Measurements from ENCODE around the gene SPATS2L. TPM values are rescaled to one million over a fixed set of nuclear protein-coding genes. Genes with fewer than 3 reads are reported as not detected.

The SPATS2L gene
- total and polyA plus RNA-seq, 2 of the 13 experiments (the other 11 are each of a cell fraction or from before 2014, with no cell fraction given), result 154 to 212 TPM

DNA sequence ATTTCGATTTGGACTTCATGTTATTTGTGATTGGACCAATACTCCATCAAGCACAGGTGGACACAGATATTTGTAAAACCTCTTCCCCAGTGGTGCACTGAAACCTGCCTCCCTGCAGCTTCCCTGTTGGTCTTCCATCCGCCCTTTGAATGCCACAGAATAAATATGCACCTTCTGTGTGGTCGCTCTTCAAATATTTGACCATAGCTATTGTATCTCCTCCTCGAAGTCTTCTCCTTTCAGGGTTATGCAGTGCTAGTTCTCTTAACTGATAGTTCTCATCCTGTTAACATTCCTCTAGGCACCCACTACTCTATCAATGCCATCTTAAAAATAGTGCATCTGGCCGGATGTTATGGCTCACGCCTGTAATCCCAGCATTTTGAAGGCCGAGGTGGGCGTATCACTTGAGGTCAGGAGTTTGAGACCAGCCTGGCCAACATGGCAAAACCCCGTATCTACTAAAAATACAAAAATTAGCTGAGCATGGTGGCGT is 12.5 kb downstream of the SPATS2L start (continued):
- TF ChIP-seq ZNF441 (CRISPR knock-in tag; IDR thresholded peaks at IDR 0.05; ENCODE audit: borderline replicate concordance) (no peak), ZNF282 (IDR thresholded peaks at IDR 0.05; ENCODE audit: partially characterized antibody) (no peak), HOXD1 (CRISPR knock-in tag; IDR thresholded peaks at IDR 0.05) (peak; percentile 93; the same call in 1 of the 2 replicates), JUNB (CRISPR knock-in tag; IDR thresholded peaks at IDR 0.05; ENCODE audit: borderline replicate concordance) (peak; percentile 70; the same call in 1 of the 2 replicates), ELF4 (CRISPR knock-in tag; IDR thresholded peaks at IDR 0.05; ENCODE audit: borderline replicate concordance) (no peak), SMAD9 (CRISPR knock-in tag; IDR thresholded peaks at IDR 0.05) (no peak), ETV6 (CRISPR knock-in tag; conservative IDR thresholded peaks at IDR 0.05) (peak; percentile 61; the same call in 1 of the 2 replicates), CBFB (CRISPR knock-in tag; IDR thresholded peaks at IDR 0.05) (peak; percentile 99), KDM6A (CRISPR knock-in tag; IDR thresholded peaks at IDR 0.05; ENCODE audit: low read depth) (peak; percentile 70; the same call in 1 of the 2 replicates), MTA1 (CRISPR knock-in tag; IDR thresholded peaks at IDR 0.05; ENCODE audit: borderline replicate concordance) (peak; percentile 79; the same call in 1 of the 2 replicates), ZNF660 (CRISPR knock-in tag; IDR thresholded peaks at IDR 0.05; ENCODE audit: borderline replicate concordance, low read depth) (no peak), ZNF891 (CRISPR knock-in tag; IDR thresholded peaks at IDR 0.05) (no peak), CEBPB (IDR thresholded peaks at IDR 0.05; ENCODE audit: borderline replicate concordance, low read depth, low read length) (no peak), SMARCC2 (IDR thresholded peaks at IDR 0.05) (no peak), ZNF382 (CRISPR knock-in tag; IDR thresholded peaks at IDR 0.05; ENCODE audit: borderline replicate concordance) (no peak)
- TF ChIP-seq, protein P1, sequence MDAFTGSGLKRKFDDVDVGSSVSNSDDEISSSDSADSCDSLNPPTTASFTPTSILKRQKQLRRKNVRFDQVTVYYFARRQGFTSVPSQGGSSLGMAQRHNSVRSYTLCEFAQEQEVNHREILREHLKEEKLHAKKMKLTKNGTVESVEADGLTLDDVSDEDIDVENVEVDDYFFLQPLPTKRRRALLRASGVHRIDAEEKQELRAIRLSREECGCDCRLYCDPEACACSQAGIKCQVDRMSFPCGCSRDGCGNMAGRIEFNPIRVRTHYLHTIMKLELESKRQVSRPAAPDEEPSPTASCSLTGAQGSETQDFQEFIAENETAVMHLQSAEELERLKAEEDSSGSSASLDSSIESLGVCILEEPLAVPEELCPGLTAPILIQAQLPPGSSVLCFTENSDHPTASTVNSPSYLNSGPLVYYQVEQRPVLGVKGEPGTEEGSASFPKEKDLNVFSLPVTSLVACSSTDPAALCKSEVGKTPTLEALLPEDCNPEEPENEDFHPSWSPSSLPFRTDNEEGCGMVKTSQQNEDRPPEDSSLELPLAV (CRISPR knock-in tag; conservative IDR thresholded peaks at IDR 0.05; ENCODE audit: low read depth), result no peak
- TF ChIP-seq, protein P2, sequence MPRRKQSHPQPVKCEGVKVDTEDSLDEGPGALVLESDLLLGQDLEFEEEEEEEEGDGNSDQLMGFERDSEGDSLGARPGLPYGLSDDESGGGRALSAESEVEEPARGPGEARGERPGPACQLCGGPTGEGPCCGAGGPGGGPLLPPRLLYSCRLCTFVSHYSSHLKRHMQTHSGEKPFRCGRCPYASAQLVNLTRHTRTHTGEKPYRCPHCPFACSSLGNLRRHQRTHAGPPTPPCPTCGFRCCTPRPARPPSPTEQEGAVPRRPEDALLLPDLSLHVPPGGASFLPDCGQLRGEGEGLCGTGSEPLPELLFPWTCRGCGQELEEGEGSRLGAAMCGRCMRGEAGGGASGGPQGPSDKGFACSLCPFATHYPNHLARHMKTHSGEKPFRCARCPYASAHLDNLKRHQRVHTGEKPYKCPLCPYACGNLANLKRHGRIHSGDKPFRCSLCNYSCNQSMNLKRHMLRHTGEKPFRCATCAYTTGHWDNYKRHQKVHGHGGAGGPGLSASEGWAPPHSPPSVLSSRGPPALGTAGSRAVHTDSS (CRISPR knock-in tag; conservative IDR thresholded peaks at IDR 0.05), result no peak; the same call in 1 of the 2 replicates
- TF ChIP-seq, protein P3, sequence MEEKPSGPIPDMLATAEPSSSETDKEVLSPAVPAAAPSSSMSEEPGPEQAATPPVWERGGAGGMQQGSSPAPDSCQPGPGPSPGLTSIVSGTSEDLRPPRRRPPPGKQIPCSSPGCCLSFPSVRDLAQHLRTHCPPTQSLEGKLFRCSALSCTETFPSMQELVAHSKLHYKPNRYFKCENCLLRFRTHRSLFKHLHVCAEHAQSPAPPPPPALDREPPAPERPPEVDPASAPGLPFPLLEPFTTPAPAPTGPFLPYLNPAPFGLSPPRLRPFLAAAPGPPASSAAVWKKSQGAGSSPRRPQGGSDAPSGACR (CRISPR knock-in tag; IDR thresholded peaks at IDR 0.05), result no peak; the same call in none of the 2 replicates
- TF ChIP-seq, protein P4, sequence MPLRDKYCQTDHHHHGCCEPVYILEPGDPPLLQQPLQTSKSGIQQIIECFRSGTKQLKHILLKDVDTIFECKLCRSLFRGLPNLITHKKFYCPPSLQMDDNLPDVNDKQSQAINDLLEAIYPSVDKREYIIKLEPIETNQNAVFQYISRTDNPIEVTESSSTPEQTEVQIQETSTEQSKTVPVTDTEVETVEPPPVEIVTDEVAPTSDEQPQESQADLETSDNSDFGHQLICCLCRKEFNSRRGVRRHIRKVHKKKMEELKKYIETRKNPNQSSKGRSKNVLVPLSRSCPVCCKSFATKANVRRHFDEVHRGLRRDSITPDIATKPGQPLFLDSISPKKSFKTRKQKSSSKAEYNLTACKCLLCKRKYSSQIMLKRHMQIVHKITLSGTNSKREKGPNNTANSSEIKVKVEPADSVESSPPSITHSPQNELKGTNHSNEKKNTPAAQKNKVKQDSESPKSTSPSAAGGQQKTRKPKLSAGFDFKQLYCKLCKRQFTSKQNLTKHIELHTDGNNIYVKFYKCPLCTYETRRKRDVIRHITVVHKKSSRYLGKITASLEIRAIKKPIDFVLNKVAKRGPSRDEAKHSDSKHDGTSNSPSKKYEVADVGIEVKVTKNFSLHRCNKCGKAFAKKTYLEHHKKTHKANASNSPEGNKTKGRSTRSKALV (CRISPR knock-in tag; IDR thresholded peaks at IDR 0.05), result no peak
- TF ChIP-seq, protein P5, sequence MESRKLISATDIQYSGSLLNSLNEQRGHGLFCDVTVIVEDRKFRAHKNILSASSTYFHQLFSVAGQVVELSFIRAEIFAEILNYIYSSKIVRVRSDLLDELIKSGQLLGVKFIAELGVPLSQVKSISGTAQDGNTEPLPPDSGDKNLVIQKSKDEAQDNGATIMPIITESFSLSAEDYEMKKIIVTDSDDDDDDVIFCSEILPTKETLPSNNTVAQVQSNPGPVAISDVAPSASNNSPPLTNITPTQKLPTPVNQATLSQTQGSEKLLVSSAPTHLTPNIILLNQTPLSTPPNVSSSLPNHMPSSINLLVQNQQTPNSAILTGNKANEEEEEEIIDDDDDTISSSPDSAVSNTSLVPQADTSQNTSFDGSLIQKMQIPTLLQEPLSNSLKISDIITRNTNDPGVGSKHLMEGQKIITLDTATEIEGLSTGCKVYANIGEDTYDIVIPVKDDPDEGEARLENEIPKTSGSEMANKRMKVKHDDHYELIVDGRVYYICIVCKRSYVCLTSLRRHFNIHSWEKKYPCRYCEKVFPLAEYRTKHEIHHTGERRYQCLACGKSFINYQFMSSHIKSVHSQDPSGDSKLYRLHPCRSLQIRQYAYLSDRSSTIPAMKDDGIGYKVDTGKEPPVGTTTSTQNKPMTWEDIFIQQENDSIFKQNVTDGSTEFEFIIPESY (CRISPR knock-in tag; IDR thresholded peaks at IDR 0.05), result peak; percentile 38; the same call in 1 of the 2 replicates
- TF ChIP-seq, protein P6, sequence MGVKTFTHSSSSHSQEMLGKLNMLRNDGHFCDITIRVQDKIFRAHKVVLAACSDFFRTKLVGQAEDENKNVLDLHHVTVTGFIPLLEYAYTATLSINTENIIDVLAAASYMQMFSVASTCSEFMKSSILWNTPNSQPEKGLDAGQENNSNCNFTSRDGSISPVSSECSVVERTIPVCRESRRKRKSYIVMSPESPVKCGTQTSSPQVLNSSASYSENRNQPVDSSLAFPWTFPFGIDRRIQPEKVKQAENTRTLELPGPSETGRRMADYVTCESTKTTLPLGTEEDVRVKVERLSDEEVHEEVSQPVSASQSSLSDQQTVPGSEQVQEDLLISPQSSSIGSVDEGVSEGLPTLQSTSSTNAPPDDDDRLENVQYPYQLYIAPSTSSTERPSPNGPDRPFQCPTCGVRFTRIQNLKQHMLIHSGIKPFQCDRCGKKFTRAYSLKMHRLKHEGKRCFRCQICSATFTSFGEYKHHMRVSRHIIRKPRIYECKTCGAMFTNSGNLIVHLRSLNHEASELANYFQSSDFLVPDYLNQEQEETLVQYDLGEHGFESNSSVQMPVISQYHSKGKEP (CRISPR knock-in tag; IDR thresholded peaks at IDR 0.05), result no peak
